GM12801 (cell line): ENCODE data around the gene NOVA1.

Experiments
- TF ChIP-seq, protein P1 (sequence below): IDR thresholded peaks from one replicate; pipeline ENCODE4 v1.5.1; 2011; ENCODE audit warnings: control low read depth; ENCODE audit not compliant: insufficient read length; ENCODE audit errors: extremely low read depth

The NOVA1 gene

DNA sequence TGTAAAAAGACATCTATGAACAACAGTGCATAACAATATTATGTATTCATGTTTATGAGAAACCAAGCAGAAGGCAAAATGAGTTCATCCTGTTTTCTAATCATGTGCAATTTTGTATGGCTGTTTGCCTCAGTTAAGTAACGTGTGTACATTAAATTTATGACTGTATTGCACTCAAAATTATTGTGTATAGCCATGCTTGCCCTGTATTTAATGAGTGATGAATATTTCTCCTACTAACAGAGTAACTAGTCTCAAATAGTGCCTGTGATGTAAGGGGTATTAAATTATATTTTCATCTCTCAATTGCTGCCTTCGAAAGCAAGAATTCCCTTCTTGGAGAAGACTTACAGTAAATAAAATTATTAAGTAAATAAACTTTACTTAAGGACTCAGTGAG is 154.2 kb downstream of the NOVA1 start:
- TF ChIP-seq, protein P1, sequence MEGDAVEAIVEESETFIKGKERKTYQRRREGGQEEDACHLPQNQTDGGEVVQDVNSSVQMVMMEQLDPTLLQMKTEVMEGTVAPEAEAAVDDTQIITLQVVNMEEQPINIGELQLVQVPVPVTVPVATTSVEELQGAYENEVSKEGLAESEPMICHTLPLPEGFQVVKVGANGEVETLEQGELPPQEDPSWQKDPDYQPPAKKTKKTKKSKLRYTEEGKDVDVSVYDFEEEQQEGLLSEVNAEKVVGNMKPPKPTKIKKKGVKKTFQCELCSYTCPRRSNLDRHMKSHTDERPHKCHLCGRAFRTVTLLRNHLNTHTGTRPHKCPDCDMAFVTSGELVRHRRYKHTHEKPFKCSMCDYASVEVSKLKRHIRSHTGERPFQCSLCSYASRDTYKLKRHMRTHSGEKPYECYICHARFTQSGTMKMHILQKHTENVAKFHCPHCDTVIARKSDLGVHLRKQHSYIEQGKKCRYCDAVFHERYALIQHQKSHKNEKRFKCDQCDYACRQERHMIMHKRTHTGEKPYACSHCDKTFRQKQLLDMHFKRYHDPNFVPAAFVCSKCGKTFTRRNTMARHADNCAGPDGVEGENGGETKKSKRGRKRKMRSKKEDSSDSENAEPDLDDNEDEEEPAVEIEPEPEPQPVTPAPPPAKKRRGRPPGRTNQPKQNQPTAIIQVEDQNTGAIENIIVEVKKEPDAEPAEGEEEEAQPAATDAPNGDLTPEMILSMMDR, result no peak

DNA sequence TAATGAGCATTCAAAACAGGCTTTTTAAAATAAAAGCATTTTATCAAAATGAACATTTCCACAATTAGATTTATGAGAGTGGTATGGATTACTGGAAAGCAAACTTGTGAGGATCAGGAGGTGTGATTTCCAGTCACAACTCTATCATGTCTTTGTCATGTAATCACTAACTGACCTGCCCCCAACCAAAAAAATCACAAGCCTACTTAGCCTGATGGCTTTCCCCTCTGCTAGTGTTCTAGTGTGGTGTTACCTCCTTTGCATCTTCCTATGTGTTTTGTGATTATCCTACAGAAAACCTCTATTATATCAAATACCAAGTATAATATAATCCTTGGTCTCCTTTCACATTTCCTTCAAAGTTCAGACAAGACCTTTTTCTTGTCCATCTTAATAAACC is 168.6 kb downstream of the NOVA1 start:
- TF ChIP-seq, protein P1, result no peak

DNA sequence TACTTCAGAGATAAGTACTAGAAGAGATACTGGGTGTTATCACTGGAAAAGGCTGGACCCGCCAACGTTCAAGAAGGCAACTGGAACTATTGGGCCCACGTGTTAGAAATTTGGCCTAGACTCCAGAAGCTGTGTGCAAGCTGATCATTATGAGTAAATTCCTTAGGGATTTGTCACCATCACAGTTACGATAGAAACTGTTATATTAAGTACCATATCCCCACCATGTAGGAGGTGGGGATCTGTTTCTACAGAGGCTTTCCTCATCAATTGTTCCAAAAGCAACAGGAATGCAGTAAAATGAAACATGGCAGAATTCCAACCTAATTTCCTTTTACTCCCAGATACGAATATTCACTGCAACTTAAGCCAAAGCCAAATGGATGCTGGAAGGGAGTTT is 170.7 kb downstream of the NOVA1 start:
- TF ChIP-seq, protein P1, result no peak

DNA sequence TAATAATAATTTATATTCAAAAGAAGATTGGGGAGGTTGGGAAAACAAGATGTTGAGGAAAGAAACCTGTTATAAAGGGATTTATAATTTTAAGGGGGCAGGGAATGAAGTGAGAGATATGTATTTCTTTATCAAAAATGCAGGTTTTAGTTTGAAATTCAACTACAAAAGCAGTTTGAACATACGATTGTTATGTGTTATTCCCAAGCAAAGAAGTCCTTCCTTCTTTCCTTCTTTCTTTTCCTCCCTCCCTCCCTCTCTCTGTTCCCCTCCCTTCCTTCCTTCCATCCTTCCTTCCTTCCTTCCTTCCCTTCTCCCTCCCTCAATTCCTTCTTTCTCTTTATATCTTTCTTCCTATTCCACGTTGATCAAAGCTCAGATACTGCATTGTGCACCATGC is 173.3 kb downstream of the NOVA1 start:
- TF ChIP-seq, protein P1, result no peak

- TF ChIP-seq, protein P1, result no peak
Measured at GRCh38 chr14:26415618-26416123, 182.2 kb downstream of the NOVA1 start.

DNA sequence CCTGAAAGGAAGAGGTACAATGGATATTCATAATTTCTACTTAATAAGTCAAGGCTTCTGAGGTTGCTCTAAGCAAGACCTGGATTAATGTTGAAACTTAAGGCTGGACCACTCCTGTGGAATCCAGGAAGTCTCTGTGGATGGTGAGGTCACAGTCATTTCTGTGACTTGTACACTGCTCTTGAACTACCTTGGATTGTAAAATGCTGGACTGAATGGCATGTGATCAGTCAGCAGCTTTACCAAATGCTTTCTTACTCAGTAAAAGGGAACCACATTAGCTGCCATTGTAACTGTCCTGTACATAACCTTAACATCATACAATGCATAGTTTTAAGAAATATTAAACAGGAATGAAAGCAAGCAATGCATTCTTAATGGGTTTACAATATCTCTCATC is 182.9 kb downstream of the NOVA1 start:
- TF ChIP-seq, protein P1, result no peak

GRCh38 chr14:26414103-26414502 is 183.7 kb downstream of the NOVA1 start:
- TF ChIP-seq, protein P1, result no peak

GRCh38 chr14:26412421-26412820 is 185.4 kb downstream of the NOVA1 start:
- TF ChIP-seq, protein P1, result no peak
